ENCODE data around the gene TMEM40.
A peak's percentile ranks its signal among the peaks of the same experiment; 100 is the strongest.

TMEM40 gene

GRCh38 chr3:12744326-12744725 is 14.7 kb downstream of the TMEM40 start:
- FAIRE-seq (no peak), DNase-seq (ENCODE audit: insufficient read length, low spot score) (no peak)
- TF ChIP-seq SPI1 (IDR thresholded peaks at IDR 0.05; ENCODE audit: low read depth, low read length) (no peak), POLR2AphosphoS5 (IDR thresholded peaks at IDR 0.05; ENCODE audit: low read depth, low read length) (no peak), TAF1 (IDR thresholded peaks at IDR 0.05; ENCODE audit: low read depth, low read length) (no peak), PAX5 (IDR thresholded peaks at IDR 0.05; ENCODE audit: insufficient read depth, low read length, severe bottlenecking) (no peak), POLR2A (IDR thresholded peaks at IDR 0.05; ENCODE audit: low read depth, low read length) (no peak), POU2F2 (IDR thresholded peaks at IDR 0.05; ENCODE audit: low read depth, low read length) (no peak)

- FAIRE-seq: no peak
- DNase-seq (ENCODE audit: insufficient read length, low spot score): no peak
- TF ChIP-seq POLR2A (IDR thresholded peaks at IDR 0.05; ENCODE audit: low read depth, low read length) (no peak), PAX5 (IDR thresholded peaks at IDR 0.05; ENCODE audit: insufficient read depth, low read length, severe bottlenecking) (no peak), TAF1 (IDR thresholded peaks at IDR 0.05; ENCODE audit: low read depth, low read length) (no peak), POLR2AphosphoS5 (IDR thresholded peaks at IDR 0.05; ENCODE audit: low read depth, low read length) (no peak), SPI1 (IDR thresholded peaks at IDR 0.05; ENCODE audit: low read depth, low read length) (no peak), POU2F2 (IDR thresholded peaks at IDR 0.05; ENCODE audit: low read depth, low read length) (no peak)
Observed at GRCh38 chr3:12743583-12743982, 15.5 kb downstream of the TMEM40 start.

- DNase-seq (ENCODE audit: insufficient read length, low spot score) (no peak), FAIRE-seq (no peak)
- no peak for TF ChIP-seq POU2F2 (IDR thresholded peaks at IDR 0.05; ENCODE audit: low read depth, low read length)
Observed at GRCh38 chr3:12742330-12743107, 16.5 kb downstream of the TMEM40 start.

- TF ChIP-seq PAX5 (IDR thresholded peaks at IDR 0.05; ENCODE audit: insufficient read depth, low read length, severe bottlenecking): no peak
- no peak for TF ChIP-seq SPI1 (IDR thresholded peaks at IDR 0.05; ENCODE audit: low read depth, low read length)
- no peak for TF ChIP-seq POU2F2 (IDR thresholded peaks at IDR 0.05; ENCODE audit: low read depth, low read length)
- no peak for TF ChIP-seq TAF1 (IDR thresholded peaks at IDR 0.05; ENCODE audit: low read depth, low read length)
- TF ChIP-seq POLR2AphosphoS5 (IDR thresholded peaks at IDR 0.05; ENCODE audit: low read depth, low read length): no peak
- TF ChIP-seq POLR2A (IDR thresholded peaks at IDR 0.05; ENCODE audit: low read depth, low read length): no peak
- FAIRE-seq (peak; percentile 48), DNase-seq (ENCODE audit: insufficient read length, low spot score) (no peak)
Observed at GRCh38 chr3:12741209-12741608, 17.9 kb downstream of the TMEM40 start.

- no peak for FAIRE-seq
- no peak for DNase-seq (ENCODE audit: insufficient read length, low spot score)
- TF ChIP-seq POU2F2 (IDR thresholded peaks at IDR 0.05; ENCODE audit: low read depth, low read length): no peak
- no peak for TF ChIP-seq TAF1 (IDR thresholded peaks at IDR 0.05; ENCODE audit: low read depth, low read length)
- TF ChIP-seq POLR2A (IDR thresholded peaks at IDR 0.05; ENCODE audit: low read depth, low read length): no peak
- no peak for TF ChIP-seq SPI1 (IDR thresholded peaks at IDR 0.05; ENCODE audit: low read depth, low read length)
- TF ChIP-seq PAX5 (IDR thresholded peaks at IDR 0.05; ENCODE audit: insufficient read depth, low read length, severe bottlenecking): no peak
- no peak for TF ChIP-seq POLR2AphosphoS5 (IDR thresholded peaks at IDR 0.05; ENCODE audit: low read depth, low read length)
Observed at GRCh38 chr3:12737833-12738232, 21.2 kb downstream of the TMEM40 start.

GRCh38 chr3:12737319-12737718 is 21.7 kb downstream of the TMEM40 start:
- FAIRE-seq (no peak), DNase-seq (ENCODE audit: insufficient read length, low spot score) (no peak)
- TF ChIP-seq SPI1 (IDR thresholded peaks at IDR 0.05; ENCODE audit: low read depth, low read length) (no peak), PAX5 (IDR thresholded peaks at IDR 0.05; ENCODE audit: insufficient read depth, low read length, severe bottlenecking) (no peak), TAF1 (IDR thresholded peaks at IDR 0.05; ENCODE audit: low read depth, low read length) (no peak), POU2F2 (IDR thresholded peaks at IDR 0.05; ENCODE audit: low read depth, low read length) (no peak), POLR2AphosphoS5 (IDR thresholded peaks at IDR 0.05; ENCODE audit: low read depth, low read length) (no peak), POLR2A (IDR thresholded peaks at IDR 0.05; ENCODE audit: low read depth, low read length) (no peak)

- peak; percentile 62 for FAIRE-seq
- DNase-seq (ENCODE audit: insufficient read length, low spot score): no peak
- TF ChIP-seq POU2F2 (IDR thresholded peaks at IDR 0.05; ENCODE audit: low read depth, low read length): no peak
- TF ChIP-seq SPI1 (IDR thresholded peaks at IDR 0.05; ENCODE audit: low read depth, low read length): no peak
- TF ChIP-seq PAX5 (IDR thresholded peaks at IDR 0.05; ENCODE audit: insufficient read depth, low read length, severe bottlenecking): no peak
Observed at GRCh38 chr3:12734960-12735359, 24.1 kb downstream of the TMEM40 start.

GRCh38 chr3:12733566-12733965 is 25.5 kb downstream of the TMEM40 start:
- FAIRE-seq (no peak), DNase-seq (ENCODE audit: insufficient read length, low spot score) (no peak)
- no peak for TF ChIP-seq POU2F2 (IDR thresholded peaks at IDR 0.05; ENCODE audit: low read depth, low read length)

GRCh38 chr3:12730506-12731242 is 28.4 kb downstream of the TMEM40 start:
- DNase-seq (ENCODE audit: insufficient read length, low spot score) (no peak), FAIRE-seq (no peak)

More at GRCh38 chr3:12730506-12731242, 28.4 kb downstream of the TMEM40 start:
- TF ChIP-seq POU2F2 (IDR thresholded peaks at IDR 0.05; ENCODE audit: low read depth, low read length) (no peak), SPI1 (IDR thresholded peaks at IDR 0.05; ENCODE audit: low read depth, low read length) (no peak), POLR2A (IDR thresholded peaks at IDR 0.05; ENCODE audit: low read depth, low read length) (no peak), TAF1 (IDR thresholded peaks at IDR 0.05; ENCODE audit: low read depth, low read length) (no peak), PAX5 (IDR thresholded peaks at IDR 0.05; ENCODE audit: insufficient read depth, low read length, severe bottlenecking) (no peak), POLR2AphosphoS5 (IDR thresholded peaks at IDR 0.05; ENCODE audit: low read depth, low read length) (no peak)
